Fibroblast of the aortic adventitia (primary cell): ENCODE results near the gene NAA38. TPM values are rescaled to one million over a fixed set of nuclear protein-coding genes. Genes with fewer than 3 reads are reported as not detected.

Source experiments
- DNase-seq: peaks from one replicate; pipeline ENCODE4 v3.0.0-alpha.2; 2010; ENCODE audit warnings: low read depth
- H3K4me3 ChIP-seq: 2 replicates; pipeline ENCODE4 v1.5.1; 2011; ENCODE audit warnings: low read depth, mild to moderate bottlenecking, control low read depth, low read length, moderate library complexity
- total RNA-seq: library from RNA; depleted of rRNA; stranded (reverse); fragments of >200 nt; gene quantifications from 2 replicates; pipeline ENCODE4 v1.2.3, GENCODE V29; 2012; ENCODE audit warnings: low replicate concordance
- TF ChIP-seq, protein P1 (sequence below): IDR thresholded peaks from 2 replicates; pipeline ENCODE4 v1.5.1; 2011; ENCODE audit warnings: mild to moderate bottlenecking, low read length, control low read depth, inconsistent platforms; ENCODE audit not compliant: insufficient read depth

The NAA38 gene
- total RNA-seq, 1 donor = 39.1 TPM

DNA sequence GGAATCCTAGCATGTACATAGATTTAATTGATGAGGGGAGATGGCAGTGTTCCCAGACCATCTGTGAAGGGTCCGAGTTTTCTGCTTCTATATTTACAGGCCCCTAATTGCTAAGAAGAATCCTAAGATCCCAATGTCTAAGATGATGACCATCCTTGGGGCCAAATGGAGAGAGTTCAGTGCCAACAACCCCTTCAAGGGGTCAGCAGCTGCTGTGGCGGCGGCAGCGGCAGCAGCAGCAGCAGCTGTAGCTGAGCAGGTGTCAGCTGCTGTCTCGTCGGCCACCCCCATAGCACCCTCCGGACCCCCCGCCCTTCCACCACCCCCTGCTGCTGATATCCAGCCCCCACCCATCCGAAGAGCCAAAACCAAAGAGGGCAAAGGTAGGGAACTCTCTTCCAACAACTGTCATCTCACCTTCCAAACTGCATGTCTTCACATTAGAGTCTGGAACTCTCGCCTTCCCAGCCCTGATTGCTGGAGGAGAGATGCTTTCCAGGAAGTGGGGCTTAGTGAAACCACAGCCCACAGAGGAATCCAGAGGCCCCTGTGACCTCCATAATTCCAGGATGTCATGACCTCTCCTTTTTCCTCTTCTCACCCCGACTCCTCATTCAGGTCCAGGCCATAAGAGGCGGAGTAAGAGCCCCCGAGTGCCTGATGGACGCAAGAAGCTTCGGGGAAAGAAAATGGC is 36.0 kb upstream of the NAA38 start:
- TF ChIP-seq, protein P1, sequence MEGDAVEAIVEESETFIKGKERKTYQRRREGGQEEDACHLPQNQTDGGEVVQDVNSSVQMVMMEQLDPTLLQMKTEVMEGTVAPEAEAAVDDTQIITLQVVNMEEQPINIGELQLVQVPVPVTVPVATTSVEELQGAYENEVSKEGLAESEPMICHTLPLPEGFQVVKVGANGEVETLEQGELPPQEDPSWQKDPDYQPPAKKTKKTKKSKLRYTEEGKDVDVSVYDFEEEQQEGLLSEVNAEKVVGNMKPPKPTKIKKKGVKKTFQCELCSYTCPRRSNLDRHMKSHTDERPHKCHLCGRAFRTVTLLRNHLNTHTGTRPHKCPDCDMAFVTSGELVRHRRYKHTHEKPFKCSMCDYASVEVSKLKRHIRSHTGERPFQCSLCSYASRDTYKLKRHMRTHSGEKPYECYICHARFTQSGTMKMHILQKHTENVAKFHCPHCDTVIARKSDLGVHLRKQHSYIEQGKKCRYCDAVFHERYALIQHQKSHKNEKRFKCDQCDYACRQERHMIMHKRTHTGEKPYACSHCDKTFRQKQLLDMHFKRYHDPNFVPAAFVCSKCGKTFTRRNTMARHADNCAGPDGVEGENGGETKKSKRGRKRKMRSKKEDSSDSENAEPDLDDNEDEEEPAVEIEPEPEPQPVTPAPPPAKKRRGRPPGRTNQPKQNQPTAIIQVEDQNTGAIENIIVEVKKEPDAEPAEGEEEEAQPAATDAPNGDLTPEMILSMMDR = no peak
- H3K4me3 ChIP-seq = no peak overlapping the region
- no peak for DNase-seq

DNA sequence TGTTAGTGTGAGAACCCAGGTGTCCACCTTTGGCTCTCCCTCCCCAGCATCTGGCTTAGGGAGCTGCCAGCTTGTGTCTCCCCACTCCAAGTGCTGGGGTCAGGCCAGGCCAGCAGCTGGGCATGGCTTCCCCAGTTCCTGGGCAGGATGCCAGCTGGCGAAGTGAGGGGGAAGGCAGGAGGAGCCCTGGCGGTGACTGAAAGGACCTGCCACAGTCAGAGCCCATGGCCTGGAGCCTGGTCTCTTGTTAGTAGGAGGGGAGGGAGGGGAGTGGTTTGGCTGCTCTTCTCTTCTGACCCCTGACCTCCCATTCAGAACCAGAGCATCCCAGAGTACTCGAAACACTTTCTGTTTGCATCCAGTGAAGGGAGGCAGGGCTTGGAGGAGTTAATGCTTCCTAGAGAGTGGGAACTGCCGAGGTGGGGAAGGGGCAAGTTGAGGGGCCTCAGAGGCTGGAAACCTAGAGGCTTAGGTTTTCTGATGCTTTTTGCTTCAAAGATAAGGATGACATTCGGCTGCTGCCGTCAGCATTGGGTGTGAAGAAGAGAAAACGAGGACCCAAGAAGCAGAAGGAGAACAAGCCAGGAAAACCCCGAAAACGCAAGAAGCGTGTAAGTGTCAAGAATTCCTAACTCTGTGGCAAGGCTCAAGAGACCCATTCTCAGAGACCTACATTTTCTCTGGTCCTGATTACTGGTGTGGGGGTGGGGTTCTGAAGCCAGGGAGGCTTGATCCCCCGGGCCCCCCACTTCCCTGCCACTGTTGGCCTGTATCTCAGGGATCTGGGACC is 32.0 kb upstream of the NAA38 start:
- TF ChIP-seq, protein P1 = peak; percentile 58
- DNase-seq = peak; percentile 94
- peak overlapping the region; percentile 35 for H3K4me3 ChIP-seq

DNA sequence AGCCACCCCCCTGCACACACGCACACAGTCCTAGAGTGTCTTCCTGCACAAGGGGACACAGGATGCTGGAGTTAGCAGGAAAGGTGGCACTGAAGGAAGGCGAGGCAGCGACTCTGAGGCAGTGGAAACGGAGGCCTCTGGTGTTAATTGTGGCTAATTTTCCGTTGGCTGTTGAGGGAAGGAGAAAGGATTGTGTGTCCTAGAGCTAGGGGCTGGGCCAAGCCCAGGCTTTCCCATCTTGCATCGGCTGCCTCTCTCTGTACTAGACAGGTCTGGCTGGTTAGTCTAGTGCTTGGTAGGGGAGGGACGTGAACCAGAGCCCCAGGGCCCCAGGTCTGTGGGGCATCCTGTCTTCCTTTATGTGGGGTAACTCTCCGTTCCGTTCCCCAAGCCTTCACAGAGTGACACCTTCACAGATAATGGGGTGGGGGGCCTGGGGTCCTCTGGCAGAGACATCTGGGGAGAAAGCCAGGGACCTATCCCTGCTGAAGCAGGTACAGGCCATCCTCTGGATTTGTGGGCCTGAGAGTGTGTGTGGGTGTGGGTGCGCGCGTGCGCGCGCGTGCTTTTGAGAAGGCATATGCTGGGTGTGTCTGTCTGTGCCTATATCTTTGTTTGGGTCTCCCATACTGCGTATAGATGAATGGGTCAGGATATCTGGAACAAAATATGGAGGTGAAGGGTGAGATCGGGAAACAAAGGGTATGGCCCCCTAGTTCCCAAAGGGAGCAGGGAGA is 31.0 kb upstream of the NAA38 start, which contains the start of gene CHD3:
TSS of gene CHD3 (plus strand) at position 606 of the 737 bp plus-strand sequence. CDS start 212 bp downstream, outside the sequence.
- DNase-seq = peak; percentile 19
- TF ChIP-seq, protein P1 = no peak
- peak within 1 kb of the TSS; percentile 65 for H3K4me3 ChIP-seq

DNA sequence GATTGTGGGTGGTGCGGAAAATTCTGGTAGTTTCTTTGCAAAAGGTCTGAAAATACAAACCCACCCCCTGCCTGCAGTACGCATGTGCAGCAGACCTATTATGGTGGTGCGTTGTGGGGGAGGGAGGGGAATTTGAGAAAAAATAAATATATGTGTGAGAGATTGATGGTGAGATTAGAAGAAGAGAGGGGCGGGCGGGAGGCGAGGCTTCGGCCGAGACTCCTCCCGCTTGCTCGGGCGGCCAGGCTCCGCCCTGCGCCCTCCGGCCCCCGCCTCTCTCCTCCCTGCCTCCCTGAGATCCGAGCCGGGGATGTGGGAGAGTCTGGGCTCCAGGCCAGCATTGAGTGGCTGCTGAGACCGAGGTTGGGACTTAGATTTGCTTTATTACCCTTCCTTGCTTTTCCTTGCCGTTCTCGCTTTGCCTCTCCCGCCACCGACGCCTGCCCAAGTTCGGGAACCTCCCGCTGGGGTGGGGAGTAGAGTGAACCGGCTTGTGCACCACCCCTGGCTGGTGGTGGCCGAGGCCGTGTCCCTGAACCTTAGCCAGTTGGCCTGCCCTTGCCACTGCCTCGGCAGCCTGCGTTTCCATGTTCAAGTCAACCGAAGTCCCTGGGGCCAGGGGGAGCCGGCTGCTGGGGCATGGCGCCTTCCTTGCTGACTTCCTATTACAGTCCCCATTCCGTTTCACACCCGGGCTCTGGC is 30.3 kb upstream of the NAA38 start:
- peak overlapping the region; percentile 82 for H3K4me3 ChIP-seq
- TF ChIP-seq, protein P1 = no peak
- DNase-seq = peak; percentile 97

DNA sequence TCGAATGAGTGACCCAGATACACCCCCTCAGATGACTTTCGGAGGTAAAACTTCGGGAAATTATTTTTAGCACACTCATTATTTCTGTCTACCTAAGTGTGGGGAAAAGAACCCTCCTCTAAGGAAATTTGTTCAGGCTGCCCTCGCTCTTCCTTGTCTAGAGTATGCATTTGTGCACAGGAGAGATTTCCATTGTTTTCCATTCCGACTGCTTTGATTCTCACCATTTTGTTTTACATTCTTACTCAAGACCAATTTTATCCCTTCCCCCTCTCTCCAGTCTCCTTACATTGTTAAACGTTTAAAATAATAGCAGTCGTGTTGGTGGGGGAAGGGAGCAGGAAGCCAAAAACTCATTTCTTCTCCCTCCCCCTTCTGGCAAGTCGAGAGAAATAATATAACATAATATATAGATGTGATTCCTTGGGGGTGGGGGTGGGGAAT is 29.7 kb upstream of the NAA38 start:
- no peak for DNase-seq
- peak overlapping the region; percentile 82 for H3K4me3 ChIP-seq
- TF ChIP-seq, protein P1 = no peak

DNA sequence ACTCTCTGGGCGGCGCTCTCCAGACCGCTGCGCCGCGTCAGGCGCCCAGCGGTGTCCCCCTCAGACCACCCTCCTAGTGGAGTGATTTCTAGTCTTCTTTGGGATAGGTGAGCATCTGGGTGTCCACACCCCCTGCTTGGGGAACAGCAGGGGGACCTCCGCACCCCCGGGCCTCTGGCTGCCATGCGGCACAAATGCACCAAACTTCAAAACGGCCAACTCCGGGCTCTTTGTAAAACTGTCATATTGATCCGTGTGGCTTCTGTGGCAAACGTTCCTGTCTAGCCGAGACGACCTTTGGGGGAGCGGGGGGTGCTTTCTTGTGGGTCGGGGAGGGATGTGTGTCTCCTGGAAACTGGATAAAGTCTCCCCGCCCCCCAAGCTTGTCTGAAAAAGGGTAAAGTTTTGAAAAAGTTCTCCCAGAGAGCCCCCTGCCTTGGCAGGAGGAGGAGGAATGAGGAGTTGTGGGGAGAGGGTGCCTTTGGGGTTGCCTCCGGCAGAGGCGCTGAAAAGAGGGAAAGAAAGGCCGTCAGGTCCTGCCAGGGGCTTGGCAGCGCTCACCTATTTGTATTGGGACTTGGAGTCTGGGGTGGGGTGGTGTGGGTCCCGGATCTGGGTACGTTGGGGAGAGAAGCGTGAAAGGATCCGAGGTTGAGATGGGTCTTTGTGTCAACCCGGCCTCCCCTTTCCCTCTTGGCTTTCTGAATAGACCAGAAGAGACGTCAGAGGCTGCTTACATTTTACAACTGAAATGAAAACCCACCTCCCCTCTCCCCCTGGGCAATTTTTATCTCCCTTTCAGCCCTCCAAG is 29.1 kb upstream of the NAA38 start:
- TF ChIP-seq, protein P1 = no peak
- peak; percentile 31 for DNase-seq
- H3K4me3 ChIP-seq = peak overlapping the region; percentile 82
